Left kidney (tissue), 8 donors: ENCODE measurements around the gene ISM2. TPM values are rescaled to one million over a fixed set of nuclear protein-coding genes. Genes with fewer than 3 reads are reported as not detected.
"Not testable (repeated sequence)": the region's sequence is repeated elsewhere in the genome, so short reads cannot be mapped to it uniquely, and the experiment has no call there.

Source experiments
- DNase-seq: peaks from one replicate; pipeline ENCODE4 v3.0.0-alpha.2; 2013
- long read RNA-seq, 8 donors: transcript quantifications; one replicate each; lab custom pipeline, GENCODE V29; 2026
- polyA plus RNA-seq: library from polyadenylated mRNA; unstranded; fragments of 120-200 nt; gene quantifications from one replicate; pipeline ENCODE4 v1.2.1, GENCODE V29; 2013; ENCODE audit not compliant: insufficient read length

The ISM2 gene
- 2.5 TPM for polyA plus RNA-seq
- long read RNA-seq, donor 1 = 0 reads
- long read RNA-seq, donor 2, partial matches to known transcripts = 0 of 1 reads
- long read RNA-seq, donor 2, other reads (novel, unspliced or antisense) = 0 of 1 reads
- long read RNA-seq, donor 3, partial matches to known transcripts = 0 of 1 reads
- long read RNA-seq, donor 3, other reads (novel, unspliced or antisense) = 0 of 1 reads
- long read RNA-seq, donor 4 = 0 reads
- long read RNA-seq, donor 5, partial matches to known transcripts = 0 of 1 reads
- long read RNA-seq, donor 5, other reads (novel, unspliced or antisense) = 0 of 1 reads
- long read RNA-seq, donor 6, partial matches to known transcripts = 0 of 1 reads
- long read RNA-seq, donor 6, other reads (novel, unspliced or antisense) = 0 of 1 reads
- long read RNA-seq, donor 7, partial matches to known transcripts = 0 of 2 reads
- long read RNA-seq, donor 7, other reads (novel, unspliced or antisense) = 0 of 2 reads
- long read RNA-seq, donor 8, partial matches to known transcripts = 0 of 1 reads
- long read RNA-seq, donor 8, other reads (novel, unspliced or antisense) = 0 of 1 reads

DNA sequence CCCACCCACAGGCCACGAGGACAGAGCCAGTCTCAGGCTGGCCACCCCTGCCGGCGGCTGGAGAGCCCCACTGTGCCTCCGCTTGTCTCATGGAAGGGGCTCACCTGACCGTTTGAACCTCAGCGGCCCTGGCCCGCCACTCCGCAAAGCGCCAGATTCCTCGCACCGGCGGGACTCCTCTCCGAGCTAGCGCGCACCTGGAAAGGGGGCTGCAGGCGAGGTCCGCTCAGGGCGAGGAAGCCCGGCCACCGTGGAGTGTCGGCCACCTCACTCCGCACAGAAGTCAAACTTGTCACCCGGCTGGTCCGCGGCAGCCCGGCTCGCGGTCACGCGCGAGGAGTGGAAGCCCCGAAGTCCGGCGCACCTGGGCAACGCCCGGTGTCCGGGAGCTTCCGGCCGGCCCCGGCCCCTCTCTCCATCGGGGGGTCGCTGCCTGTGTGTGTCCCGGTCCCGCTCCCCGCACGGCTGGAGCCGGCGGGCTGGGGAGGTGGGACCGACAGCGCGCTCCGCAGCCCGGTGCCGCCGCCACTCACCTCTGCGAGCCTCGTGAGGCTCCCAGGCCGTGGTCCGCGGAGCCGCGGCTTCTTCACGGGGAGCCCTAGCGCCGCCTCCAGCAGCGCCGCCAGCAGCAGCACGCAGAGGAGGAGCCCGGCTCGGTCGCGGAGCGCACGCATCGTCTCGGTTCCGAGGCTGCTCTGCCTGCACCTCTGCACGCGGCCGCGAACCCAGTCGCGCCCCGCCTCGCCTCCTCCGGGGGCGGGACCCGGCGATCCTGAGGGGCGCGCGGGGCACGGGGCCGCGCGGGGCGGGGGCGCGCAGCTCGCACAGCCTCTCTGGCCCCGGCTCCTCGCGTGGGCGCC is at the start of gene ISM2:
Gene ISM2 (minus strand): TSS at position 697 of the 860 bp plus-strand sequence. CDS start 23 bp downstream, at position 674.
- DNase-seq = no peak

DNA sequence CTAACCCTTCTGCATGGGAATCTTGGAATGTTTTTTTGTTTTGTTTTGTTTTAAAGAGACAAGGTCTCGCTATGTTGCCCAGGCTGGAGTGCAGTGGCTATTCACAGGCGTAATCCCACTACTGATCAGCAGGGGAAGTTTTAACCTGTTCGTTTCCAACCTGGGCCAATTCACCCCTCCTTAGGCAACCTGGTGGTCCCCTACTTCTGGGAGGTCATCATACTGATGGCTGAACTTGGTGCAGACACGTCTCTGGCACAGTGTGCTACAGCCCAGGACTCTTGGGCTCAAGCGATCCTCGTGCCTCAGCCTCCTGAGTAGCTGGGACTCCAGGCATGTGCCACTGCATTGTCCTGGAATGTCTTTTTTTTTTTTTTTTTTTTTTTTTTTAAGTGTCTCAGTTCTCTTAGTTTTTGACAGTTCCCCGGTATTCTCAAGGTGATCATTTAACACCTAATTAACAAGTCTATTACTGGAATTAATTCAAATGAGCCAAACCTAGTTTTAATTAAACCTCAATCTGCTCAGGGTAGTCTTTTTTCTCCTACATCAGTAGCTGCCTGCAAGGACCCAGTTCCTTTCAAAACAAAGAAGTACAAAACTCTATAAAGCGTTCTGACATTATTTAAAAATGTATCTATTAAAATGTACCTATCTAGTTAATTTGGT is 49.0 kb upstream of the ISM2 start:
- DNase-seq = no peak

DNA sequence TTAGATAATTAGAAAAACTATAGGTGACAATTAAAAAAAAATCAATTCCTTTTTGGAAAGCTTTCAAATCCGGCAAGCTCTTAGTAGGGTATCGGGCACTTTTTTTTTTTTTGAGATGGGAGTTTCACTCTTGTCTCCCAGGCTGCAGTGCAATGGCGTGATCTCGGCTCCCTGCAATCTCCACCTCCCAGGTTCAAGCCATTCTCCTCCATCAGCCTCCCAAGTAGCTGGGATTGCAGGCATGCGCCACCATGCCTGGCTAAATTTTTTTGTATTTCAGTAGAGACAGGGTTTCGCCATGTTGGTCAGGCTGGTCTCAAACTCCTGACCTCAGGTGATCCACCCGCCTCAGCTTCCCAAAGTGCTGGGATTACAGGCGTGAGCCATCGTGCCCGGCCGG is 46.6 kb upstream of the ISM2 start:
- not testable (repeated sequence) for DNase-seq

DNA sequence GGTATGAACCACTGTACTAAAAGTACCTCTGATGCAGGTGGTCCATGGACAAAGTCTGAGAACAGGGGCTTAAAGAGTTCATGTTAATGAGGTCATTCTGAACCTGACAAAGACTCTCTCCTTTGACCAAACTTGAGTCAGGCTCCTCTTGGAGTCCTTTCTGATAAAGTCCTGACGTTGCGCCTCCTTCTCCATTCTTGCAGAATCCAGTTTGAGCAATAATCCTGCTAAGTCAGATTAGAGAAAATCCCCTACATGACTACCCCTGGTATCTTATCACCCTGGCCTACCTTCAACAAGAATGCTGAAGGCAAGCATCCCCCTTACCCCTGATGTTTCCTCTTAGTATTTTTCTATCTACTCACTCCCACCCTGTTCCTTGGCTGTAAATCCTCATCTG is 46.0 kb upstream of the ISM2 start:
- DNase-seq = no peak

DNA sequence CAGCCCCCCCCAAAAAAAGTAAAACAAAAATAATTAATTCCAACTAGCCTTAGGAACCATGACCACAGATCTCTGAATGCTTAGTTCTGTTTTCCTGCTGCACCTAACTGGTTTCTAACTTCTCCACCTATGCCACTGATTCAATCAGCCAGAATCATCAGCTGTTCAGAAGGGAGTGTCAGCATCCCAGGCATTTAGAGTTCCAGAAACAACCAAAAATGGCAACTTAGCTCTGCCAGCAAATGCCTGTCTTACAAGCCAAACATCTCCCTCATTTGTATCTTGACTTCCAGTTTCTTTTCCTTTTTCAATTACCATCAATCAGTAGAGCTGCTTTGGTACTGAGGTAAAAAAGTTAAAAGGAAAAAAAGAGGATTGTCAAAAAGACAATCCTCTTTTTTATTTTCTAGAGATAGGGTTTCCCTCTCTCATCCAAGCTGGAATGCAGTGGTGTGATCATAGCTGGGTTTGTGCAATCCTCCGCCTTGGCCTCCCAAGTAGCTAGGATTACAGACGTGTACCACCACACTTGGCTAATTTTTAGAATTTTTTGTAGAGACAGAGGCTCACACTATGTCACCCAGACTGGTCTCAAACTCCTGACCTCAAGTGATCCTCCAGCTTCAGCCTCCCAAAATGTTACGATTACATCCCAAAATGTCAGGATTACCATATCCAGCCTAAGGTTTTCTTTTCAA is 45.2 kb upstream of the ISM2 start:
- DNase-seq = no peak

DNA sequence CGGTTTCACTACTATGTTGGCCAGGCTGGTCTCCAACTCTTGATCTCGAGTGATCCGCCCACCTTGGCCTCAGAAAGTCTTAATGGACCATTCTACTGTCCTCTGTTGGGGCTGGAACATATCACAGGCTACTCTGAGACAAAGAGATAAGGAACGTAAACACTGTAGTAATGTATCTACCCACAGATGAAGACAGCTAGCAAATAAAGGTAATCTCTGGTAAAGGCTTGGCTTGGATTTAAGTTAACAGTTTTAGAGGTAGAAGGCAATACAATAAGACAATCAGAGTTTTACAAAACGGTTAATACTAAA is 44.6 kb upstream of the ISM2 start:
- no peak for DNase-seq

DNA sequence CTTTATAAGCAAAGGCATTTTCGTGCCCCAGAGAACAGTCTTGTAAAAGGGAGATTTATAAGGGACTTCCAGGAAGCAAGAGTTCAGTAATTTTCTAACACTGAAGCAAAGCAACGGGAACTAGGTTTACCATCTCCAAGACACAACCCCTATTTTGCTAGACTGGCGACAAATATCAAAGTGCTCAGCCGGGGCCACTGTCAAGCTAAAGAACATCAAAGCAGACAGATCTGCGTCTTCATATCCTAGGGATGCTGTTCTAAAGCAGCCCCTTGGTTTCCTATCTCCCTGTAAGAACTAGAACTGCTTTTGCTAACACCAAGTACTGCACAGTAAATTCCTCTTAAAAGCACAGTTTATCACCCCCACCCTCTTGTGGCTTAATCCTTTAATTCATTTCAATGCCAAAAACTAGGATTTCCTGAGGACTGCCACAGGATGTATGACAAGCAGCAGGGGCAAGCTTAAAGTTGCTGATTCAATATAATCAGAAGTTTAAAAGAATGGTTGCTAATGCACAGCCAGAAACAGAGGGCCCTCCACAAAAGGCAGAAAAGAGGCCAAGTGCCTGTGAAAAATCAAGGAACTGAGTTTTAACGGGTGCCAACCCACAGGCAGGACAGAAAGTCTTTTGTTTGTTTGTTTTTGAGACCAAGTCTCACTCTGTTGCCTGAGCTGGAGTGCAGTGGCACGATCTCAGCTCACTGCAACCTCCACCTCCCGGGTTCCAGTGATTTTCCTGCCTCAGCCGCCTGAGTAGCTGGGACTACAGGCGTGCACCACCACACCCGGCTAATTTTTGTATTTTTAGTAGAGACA is 44.0 kb upstream of the ISM2 start:
- no peak for DNase-seq

DNA sequence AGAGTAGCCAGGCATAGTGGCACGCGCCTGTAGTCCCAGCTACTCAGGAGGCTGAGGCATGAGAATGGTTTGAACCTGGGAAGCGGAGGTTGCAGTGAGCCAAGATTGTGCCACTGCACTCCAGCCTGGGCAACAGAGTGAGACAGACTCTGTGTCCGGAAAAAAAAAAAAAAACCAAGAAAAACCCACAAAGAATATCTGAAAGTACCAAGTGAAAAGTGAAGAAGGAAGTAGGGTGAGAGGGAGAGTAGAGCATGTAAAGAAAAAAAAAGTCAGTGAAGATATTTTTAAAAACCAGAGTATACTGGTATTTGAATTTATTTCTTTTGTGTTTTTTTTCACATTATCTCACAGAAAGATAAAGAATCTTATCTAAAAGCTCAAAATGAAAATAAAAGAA is 43.3 kb upstream of the ISM2 start:
- DNase-seq = no peak

DNA sequence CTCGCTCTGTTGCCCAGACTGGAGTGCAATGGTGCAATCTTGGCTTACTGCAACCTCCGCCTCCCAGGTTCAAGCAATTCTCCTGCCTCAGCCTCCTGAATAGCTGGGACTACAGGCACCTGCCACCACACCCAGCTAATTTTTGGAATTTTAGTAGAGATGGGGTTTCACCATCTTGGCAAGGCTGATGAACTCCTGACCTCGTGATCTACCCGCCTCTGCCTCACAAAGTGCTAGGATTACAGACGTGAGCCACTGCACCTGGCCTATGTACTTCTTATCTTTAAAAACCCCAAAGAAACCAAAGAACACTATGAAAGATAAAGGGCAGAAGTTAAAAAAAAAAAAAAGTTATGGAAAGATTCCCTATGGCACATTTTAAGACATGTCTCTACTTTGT is 38.3 kb upstream of the ISM2 start:
- DNase-seq = not testable (repeated sequence)

DNA sequence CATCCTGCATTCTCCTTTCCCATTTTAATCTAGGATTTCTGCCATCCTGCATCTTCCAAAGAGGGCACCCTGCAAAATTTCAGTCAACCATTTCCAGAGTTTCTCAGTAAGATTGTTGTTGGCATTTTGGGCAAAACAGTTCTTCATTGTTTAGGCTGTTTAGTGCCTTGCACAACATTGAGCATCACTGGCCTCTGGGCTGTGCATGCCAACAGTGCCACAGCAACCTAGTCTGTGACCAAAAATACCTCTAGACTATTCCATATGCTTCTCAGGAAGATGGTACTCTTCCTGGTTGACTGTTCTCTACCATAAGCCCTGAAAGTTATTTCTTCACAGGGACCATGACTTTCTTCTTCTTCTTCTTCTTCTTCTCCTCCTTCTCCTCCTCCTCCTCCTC is 32.5 kb upstream of the ISM2 start:
- DNase-seq = no peak

DNA sequence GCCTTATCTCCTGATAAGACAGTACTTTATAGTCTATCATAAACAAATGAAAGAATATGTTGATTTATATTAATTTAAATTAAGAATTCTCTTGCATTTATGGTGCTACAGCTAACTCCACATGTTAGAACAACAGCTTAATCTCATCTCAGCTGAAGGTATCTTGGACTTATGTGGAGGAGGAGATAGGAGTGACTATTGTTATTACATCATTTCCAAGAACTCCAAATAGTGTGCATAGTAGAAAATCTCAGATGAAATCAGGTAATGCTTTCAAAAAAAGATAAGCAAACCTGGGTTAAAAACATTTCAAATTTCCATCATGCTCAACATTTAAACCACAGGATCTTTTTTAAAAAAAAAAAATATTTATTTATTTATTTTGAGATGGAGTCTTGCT is 31.3 kb upstream of the ISM2 start:
- DNase-seq = no peak

DNA sequence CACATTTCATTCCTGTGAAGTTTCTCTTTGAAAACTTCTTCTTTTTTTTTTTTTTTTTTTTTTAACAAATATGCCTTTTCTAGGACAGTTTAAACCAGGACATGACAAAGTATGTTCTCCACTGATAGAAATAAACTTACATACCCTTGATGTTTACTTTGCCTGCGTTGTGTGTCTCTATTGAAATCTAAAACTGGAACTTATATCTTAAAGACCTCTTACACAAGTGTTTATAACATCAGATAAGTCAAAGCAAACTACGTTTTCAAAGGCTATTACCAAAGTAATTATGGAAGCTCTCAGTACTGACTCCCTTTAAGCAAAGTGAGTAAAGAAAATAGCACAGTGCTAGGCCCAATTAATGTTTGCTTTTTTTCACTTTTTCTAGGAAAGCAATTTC is 30.6 kb upstream of the ISM2 start:
- no peak for DNase-seq

DNA sequence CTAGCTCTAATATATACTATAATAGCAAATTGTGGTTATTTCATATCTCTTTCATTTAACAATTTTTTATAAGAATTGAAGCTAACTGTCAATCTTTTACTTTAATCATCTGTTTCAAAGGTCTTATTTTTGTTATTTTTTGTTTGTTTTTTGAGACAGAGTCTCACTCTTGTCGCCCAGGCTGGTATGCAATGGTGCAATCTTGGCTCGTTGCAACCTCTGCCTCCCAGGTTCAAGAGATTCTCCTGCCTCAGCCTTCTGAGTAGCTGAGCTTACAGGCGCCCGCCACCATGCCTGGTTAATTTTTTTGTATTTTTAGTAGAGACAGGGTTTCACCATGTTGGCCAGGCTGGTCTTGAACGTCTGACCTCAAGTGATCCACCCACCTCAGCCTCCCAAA is 30.1 kb upstream of the ISM2 start:
- not testable (repeated sequence) for DNase-seq

DNA sequence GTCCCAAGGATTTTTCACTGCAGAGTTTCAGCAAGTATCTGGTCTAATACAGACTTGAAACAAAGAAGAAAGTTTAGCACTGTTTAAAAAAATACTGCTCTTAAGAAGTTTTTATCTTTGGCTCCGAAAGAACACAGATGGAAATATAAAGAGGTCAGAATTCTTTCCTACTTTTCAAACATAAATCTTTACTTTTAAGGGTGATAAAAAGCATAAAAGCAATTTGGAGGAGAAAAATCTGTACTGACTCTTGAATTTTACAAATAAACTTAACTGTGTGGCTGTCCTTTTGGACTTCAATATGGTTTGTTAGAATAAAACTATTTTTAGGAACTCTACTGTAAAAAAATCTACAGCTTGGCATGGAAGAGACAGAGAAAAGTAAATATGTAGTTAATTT is 27.6 kb upstream of the ISM2 start:
- DNase-seq = peak; percentile 60

DNA sequence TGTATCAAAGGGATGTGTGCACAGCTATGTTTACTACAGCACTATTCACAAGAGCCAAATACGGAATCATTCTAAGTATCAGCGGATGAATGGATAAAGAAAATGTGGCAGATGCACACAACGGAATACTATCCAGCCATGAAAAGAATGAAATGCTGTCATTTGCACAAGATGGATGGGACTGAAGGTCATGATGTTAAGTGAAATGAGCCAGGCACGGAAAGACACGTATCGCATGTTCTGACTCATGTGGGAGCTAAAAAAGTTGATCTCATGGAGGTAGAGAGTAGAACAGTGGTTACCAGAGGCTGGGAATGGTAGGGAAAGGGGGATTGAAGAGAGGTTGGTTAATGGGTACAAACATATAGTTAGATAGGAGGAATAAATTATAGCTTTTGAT is 25.9 kb upstream of the ISM2 start:
- no peak for DNase-seq

DNA sequence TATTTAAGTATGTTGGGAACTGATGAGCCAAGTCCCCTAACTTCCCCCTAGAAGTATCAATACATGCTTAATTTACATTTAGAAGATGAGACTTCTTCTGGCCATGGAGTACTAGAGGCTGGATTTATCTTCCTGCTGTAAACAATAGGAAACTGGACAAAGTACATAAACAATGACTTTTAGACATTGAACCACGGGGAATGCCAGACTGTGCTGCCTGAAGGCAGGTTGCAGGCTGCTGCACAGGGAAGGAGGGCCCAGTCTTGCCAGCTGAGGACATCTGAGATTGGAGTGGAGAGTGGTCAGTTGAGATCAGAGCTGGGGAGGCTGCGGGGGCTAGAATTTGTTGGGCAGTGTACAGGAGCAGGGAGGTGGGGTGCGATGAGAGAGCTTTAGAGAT is 24.5 kb upstream of the ISM2 start:
- DNase-seq = no peak

DNA sequence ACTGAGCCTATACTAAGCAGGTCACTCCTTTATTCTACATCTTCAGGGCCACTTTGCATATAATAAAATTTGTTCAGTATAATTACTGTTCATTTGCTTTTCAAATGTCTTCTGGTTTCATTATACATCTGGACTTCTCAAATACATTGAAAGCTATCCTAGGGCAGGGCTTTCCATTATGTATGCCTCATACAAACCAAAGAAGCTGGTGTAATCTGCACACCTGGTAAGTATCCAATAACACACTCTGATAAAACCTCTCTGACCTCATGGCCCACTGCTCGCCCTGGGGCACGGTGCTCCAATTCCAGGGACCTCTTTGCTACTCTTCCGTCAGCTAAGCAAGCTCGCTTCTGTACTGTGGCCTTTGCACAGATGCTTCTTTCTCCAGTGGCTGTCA is 21.9 kb upstream of the ISM2 start:
- DNase-seq = no peak

DNA sequence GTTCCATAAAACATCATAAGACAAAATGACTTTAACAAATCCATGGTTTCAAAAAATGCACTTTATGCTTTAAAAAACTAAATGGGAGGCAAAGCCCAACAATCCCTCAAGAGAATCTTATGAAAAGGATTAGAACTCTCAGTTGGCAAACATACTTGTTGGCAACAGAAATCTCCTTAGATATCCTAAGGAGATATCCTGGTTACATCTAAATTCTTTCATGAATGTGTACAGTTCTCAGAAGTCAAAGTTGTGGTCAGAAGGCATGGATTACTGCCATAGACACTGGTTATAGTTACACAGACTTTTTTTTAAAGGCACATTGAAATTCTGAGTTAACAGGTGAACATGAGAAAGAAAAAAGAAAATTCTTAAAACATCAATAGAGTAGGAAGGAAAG is 17.5 kb upstream of the ISM2 start:
- no peak for DNase-seq

DNA sequence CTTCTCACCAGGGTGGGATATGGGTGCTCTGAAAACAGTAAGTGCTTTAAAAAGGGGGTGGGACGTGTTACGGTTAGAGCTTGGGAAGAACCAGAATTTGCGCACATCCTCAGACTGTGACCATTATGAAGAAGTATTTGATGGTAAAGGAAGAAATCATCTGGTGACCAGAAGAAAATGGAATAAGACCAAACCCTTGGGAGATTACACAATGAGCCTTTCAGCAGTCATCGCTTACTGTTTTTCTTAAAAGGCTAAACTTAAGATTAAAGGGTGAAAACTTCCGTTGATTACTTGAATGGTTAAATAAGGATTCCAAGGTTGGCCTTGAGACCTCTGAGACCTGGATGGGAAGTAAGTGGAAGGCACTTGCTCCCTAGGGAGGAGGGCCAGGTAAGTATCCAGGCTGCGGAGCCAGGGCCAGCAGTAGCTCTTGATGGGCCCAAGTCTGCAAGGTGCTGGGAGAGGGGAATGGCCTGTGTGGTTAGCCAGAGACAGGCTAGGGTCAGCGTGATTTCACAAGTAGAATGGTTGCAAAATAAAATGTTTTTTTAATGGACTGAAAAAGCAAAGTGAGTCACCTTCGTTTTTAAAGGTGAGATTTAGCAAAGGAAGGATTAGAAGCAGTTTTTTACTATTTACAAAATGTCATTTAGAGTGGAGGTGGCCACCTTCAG is 13.0 kb upstream of the ISM2 start:
- no peak for DNase-seq

DNA sequence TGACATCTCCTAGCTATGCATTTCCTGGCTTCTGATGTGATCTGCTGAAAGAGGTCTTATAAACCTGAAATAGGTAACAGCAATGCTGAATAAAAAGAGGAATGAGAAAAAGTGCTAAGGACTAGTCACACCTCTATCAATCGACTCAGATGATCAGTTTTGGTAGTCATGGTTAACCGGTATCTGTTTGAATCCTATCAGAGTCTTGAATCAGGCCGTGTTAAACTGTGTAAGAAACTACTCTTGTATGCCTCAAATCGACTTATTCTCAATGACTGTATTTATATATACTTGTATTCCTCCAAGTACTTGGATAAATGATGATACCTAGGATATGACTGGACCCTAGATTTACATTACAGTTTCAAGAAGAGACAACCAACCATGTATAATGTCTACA is 10.8 kb upstream of the ISM2 start:
- DNase-seq = no peak

DNA sequence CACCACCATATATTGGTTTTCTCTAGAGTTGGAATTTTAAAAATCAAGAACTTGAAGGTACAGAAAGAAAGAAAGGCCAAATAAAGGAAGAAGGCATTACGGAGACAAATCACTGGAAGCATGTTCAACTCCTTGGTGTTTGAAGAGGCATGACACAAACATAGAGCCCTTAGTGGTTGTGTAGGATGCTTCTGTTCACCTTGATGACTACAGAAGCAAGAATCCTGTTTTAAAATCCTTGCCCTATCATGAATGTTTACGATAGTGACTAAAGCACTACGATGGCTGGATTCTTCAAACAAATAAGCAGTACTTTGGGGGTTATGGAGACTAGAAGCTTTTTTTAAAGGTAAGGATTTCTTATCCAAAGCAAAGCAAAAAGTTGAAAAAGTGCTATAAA is 10.3 kb upstream of the ISM2 start:
- no peak for DNase-seq
